GM19455 (cell line): ENCODE data around the gene HOXC13.

ENCODE experiments used
- ATAC-seq: cut with Tn5 transposase; IDR thresholded peaks from one replicate; pipeline ENCODE4 v1.9.1; 2021; ENCODE audit not compliant: unreplicated experiment

HOXC13 gene

DNA sequence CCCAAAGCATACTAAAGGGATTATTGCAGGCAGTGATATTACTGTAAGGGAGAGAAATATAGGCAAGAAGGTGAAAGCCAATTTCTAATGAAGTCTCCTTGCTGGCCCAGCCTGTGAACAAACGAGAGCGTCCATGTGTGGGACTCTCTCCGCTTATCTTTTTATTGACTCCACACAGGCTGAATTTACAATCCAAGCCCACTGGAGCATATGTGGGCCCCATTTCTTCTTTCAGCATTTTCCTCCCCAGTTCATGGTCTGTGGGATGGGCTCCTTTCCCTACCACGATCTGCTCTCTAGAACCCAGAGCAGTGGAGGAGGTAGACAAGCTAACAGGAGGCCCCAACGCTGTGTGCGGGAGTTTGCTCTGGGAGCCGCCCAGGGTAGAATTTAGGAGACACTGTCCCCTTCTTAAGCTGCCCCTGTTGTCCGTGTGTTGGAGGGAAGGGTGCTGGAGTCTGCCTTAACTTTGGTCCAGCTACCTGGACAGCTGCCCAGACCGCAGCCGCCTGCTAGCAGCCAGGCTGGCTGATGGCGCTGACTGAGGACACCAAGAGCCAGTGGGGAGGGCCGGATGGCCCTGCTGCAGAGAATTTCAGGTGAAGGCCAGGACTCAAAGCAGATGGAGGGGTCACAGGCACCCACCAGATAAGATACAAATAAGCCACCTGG is 31.1 kb downstream of the HOXC13 start:
- no peak for ATAC-seq

DNA sequence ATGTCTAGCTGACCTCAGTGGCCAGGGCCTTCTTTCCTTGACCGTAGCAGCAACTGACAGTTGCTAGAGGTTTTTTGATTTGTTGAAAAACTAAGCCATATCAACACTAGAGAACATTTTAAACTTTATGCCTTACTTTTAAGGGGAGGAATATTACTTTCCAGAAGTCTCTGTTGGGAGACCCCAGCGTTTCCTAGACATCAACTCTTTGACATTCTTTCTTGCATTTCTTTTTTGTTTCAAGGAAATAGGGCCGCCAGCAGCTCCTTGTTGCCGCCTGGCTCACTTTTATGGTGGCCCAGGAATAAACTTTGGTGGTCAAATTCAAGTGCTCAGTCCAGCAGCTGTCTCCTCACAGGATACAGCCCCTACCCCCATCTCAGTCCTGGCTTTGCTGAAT is 31.8 kb downstream of the HOXC13 start:
- ATAC-seq: no peak

DNA sequence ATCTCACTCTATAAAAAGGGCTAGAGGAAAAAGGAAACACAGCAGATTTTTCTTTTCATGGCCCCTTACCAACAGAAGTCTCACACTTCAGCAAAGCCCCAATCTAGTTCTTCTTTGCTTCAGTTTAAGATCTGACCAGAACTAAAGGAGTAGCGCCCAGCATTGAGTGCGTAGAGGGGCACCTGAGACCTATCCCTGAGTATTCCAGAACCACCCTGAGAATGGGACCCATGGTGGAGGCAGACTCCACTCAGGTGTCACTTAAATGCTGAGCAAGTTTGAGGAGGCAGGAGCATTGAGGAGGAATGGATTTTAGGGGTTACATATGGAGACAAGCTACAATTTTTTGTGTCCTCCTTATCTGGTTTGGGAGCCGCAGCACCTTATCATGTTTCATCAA is 32.5 kb downstream of the HOXC13 start:
- ATAC-seq: no peak

DNA sequence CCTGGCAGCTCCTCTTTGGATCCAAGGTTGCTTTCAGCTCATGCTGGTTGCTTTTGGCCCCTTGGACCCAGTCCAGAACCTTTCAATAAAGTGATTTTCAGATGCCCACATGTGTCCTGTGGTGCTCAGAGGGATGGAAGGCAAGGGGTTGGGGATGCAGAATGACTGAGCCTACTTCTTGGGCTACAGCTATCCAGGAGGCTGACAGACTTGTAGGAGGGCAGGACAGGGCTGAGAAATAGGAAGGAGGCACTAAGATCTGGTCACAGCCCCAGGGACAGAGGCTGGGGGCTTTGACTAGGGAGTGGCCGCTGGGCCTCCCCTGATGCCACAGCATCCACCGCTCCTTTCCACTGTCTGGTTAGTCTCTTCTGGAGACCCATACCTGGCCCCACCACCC is 33.1 kb downstream of the HOXC13 start:
- no peak for ATAC-seq

DNA sequence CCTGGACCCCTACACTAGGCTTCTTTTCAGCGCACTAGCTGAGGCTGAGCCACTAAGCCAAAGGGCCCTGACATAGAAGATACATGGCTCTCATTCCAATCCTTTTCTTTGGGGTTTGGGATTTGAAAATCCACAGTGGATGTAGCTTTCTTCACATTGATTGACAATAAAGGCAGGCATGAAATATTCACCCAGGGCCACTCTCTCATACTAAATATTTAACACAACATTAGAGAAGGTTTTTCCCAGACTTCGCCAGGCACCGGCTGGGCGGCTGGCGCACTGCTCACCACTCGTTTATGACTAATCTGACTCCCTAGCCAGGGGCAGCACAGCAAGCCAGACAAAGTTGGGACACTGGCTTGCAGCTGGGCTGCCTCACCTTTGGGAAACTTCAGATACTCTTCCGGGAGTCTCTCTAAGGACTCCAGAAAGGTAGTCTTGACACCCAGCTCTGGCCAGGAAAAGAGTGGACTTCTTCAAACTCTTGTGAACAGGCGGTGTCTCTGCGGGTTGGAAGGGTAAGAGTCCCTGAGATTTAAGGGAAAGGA is 33.6 kb downstream of the HOXC13 start:
- no peak for ATAC-seq

DNA sequence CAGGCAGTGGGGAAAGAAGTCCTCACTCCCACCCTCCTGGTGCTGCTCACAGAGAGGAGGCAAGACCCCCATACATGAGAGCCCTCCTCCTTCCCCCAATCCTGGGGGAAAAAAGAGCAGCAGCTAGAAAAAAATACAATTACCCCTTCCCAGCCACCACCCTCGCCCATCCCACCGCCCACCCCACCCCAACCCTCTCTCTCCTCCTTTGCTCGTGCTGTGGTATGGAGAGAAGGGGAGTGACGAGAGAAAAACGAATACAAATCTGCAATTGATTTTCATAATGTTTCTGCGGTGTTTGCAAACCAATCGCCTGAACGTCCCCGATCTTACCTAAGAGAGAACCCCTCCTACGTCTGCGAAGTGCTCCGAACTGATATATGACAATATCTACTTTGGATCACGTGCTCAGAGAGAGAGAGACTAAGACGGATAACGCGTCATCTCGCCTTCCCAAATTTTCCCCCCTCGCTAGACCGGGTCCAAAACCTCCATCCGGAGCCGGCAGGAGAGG is 34.1 kb downstream of the HOXC13 start, which contains the start of gene HOXC11:
Gene HOXC11, plus strand, starts transcription at position 405 of the 514 bp plus-strand sequence. CDS start 116 bp downstream, outside the sequence.
- ATAC-seq: no peak

DNA sequence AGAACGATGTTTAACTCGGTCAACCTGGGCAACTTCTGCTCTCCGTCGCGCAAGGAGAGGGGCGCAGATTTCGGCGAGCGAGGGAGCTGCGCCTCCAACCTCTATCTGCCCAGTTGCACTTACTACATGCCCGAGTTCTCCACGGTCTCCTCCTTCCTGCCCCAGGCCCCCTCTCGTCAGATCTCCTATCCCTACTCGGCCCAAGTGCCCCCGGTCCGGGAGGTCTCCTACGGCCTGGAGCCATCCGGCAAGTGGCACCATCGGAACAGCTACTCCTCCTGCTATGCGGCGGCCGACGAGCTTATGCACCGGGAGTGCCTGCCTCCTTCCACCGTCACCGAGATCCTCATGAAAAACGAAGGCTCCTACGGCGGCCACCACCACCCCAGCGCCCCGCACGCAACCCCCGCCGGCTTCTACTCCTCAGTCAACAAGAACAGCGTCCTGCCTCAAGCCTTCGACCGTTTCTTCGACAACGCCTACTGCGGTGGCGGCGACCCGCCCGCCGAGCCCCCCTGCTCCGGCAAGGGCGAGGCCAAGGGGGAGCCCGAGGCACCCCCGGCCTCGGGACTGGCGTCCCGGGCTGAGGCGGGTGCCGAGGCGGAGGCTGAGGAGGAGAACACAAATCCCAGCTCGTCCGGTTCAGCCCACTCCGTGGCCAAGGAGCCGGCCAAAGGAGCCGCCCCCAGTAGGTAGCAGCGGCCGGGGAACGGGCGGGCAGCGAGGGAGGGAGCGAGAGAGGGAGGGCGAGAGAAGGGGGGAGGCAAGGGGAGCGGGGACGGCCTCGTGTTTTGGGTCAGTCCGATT is 34.8 kb downstream of the HOXC13 start:
- ATAC-seq: no peak

DNA sequence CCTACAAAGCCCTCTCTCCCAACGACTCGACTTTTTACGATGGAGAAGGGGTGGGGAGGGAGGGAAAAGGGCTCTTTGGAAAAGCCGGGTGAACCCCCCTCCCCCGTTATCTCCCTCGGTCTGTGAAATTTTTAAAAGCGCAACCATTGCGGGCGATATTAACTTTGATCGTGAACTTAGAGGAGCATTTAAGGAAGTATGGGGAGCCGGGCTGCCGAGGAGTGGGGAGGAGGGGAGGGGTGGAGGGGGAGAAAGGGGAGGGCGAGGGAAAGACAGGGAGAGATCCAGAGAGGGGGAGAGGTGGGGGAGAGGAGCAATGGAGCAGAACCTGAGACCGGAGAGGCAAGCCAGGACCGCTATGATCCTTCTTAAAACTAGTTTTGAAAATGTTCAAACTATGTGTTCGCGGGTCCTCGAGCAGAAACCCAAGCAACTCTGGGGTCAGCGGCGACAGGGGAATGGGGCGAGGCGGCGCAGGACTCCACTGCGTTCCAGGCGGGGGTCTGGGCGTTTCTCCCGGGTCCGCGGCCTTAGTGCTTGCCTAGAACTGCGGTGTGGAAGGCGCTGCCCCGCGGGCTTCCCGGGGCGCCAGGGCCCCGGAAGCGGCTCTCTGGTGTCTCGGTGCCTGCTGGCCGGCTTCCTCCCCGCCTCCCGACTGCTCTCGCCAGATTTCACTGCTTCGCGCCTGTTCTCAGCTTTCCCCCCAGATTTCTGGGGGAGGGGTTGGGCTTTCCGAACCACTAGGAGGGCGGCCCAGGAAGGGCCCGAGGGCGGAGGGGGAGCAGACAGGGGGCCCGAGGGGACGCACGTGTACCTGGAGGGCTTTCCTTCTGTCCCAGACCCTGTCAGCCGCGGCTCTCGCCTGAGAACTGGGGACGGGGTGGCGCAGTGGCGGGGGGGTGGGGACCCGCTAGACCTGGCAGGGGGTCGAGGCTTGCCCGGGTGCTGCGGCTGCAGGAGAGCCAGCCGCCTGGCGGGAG is 35.7 kb downstream of the HOXC13 start, which contains the start of gene HOTAIR:
Gene HOTAIR, minus strand, starts transcription at position 871 of the 980 bp plus-strand sequence.
- ATAC-seq: no peak

DNA sequence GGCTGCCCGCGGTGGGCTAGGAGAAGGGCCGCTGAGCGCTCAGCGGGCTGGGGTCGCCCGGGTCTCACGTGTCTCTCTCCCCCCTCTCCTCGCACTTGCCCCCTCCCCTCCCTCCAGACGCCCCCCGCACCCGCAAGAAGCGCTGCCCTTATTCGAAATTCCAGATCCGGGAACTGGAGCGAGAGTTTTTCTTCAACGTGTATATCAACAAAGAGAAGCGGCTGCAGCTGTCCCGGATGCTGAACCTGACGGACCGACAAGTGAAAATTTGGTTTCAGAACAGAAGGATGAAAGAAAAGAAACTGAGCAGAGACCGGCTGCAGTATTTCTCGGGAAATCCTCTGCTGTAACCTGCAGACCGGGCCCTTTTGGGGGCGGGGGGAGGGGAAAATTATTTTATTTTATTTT is 36.4 kb downstream of the HOXC13 start:
- no peak for ATAC-seq

DNA sequence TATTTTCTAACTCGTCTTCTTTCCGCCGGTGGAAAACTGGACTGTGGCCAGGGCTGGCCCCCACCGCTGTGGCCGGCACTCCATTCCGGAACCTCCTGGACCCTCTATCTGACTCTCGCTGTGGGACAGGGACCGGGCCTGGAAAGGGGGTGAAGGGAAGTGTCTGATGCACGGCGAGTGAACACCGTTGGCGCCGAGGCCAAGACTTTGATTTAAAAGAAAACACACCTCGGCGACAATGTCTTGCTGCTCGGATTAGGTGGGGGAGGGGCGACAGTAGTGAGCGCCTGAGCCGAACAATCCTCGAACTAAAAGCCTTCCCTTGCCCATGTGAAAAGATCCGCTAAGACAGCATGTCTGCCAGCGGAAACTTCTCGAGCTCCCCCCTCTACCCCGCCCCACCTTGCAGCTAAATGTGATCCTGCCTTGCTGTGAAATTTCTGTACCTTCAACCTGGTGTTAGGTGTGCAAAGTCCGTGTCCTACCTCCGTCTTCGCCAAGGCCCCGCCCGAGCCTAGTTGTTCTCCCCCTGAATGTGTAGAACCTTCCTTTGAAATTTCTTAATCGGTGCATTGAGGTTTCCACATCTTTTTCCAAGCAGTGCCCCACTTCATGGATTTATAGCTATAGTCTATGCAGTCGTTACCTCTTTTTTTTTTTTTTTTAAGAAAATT is 37.0 kb downstream of the HOXC13 start:
- no peak for ATAC-seq

DNA sequence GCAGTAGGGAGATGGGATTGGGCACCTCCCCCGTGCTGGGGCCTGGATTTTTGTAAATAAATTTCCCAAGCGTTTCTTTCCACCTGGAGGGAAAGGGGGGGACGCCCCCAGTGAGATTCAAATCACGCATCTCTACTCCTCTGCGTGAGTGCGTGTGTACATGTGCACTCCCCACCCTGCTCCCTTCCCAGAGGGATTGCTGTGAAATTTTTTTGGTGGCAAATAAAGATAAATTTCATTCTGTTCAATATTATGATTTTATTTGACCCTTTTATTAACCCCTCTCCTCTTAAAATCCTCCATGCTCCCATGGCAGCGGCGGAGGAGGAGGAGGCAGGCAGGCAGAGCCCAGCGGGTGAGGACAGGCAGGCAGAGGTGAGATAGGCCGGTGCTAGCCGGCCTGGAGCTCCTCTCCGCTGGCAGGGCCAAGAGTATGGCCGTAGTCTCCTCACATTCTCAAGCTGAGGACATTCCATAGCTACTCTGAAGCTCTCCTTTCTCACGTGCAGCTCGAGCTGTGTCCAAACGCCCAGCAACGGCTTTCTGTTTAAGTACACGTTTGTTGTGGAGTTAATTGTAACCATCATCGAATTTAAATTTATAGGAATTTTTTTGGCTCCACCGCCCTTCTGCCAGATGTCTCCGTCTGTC is 37.7 kb downstream of the HOXC13 start:
- ATAC-seq: no peak

DNA sequence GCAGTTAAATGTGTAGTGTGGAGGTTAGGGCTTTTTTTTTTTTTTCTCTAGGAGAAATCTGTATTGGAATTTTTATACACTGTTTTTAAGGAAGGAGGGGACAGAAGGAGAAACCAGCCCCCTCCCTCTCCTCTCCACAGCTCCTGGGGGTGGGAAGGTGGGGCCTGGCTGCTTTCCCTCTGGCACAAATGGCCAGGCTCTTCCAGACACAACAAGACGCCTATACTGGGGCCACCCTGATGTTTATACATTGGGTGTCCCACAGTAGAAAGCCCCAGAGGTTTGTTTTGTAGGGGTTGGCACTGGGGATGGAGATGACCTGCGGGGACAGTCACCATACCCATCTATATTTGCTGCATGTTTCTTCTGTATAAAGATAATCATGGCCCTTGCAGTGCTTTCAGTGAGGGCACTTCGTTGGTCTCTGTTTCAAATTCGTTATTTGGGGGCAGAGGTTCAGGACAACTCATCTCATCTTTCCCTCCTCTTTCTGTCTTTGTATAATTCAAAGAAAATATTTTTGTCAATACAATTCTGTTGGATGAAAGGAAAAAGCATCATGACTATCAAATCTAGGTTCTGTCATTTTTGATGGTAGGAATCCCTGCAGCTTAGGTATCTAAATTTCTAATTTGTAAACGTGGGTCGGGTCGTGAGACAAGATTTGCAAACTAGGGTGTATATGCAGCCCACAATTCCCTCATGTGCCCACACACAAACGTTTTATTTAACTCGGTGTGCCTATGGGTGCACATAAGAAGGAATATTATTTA is 38.4 kb downstream of the HOXC13 start:
- no peak for ATAC-seq

DNA sequence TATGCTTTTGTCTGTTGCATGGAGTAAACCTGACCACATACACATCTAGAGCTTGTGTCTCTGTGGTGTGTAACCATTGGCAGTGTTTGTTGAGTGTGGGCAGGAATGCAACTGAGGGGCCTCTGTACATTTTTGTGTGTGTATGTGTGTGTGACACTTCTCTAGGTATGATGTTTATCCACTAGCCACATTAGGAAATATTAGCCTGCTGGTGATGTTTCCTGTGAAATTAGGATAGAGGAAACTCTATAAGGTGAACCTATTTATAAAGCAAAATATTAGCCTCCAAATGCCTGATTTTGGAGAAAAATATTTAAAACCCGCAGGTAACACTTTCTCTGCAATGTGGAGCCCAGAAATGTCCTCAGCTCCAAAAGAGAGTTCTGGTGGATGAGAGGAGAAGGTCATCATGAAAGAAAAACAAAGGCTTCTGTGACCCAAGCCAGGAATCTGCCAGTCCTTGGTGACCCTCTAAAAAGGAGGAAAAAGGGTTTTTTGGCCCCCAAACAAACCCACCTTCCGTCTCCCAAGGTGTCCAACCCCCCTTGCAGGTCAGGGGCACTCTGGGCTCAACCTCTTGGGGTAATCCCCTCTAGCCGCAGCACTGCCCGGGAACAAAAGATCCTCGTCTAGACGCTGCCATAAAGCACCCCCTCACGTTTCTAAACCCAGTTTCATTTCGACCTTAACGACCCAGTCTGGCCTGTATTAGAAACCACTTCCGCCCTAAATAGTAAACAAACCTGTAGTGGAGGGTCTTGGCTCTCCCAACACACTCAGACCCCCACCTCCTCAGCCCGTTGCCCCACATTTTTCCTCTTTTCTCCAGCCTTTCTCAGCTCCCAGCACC is 39.2 kb downstream of the HOXC13 start:
- no peak for ATAC-seq

DNA sequence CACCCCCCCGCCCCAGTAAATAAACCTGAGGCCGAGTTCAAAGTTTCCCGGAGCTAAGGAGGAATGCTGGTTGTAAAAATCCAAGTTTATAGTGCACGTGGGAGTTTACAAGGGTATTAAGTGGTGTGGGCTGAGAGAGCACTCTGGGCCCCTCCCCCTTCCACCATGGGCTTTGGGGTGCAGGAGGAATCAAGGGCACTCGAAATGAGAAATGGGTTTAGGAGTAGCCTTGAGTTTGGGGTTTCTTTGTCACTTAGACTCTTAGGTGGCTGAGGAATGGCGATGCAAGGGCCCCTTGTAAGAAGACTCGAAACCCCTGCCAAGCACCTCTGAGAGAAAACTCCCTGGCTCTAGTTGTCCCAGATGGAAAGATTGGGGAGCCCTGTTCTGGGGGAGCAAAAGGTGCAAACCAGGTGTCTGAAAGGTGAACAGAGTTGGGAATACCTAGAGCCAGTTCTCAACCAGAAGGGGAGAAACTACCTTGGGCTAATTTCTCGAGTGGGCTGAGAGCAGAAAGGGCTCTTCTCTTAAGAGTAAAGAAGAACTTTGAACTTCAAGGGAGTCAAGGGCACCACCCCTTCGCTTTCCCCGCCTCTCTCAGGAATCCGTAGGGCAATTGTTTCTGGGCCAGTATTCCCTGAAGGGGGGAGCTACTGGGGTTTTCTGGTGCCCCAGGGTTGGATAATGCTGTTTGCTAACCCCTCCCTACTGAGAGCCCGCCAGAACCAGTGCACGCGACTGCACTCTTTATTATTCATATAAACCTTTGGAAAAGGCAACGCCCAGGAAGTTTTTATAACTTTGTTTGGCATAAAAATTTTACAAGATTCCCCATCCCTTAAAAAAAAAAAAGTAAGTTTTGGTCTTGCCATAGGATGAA is 40.1 kb downstream of the HOXC13 start:
- ATAC-seq: no peak

DNA sequence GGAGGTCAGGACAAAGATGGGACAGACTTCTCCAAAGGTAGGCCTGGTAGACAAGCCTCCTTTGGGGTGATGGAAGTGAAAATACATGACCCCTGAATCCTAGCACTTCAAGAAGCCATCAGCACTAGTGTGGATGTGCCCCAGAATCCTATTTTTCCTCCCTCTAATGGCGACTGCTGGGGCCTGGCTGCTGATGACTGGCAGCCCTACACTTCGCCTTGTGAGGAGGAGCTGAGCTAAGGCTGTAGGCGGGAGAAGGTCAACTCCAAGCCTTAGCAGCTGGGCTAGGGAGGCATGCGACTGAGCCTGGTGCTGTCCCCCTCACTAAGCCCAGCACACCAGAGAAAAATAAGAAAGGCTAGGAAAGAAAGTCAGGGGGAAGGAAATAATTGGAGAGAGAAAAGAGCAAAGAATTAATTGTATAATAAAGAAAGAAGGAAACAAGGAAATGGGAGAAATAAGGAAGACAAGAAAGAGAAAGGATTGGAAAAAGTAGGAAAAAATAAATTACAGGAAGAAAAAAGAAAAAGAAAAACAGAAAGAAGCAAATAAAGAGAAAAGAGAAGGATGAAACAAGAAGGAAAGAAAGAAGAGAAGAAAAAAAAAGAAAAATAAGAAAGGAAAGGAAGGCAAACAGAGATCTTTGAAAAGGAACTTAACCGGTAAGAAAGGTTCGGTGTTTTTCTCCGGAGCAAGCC is 41.6 kb downstream of the HOXC13 start:
- ATAC-seq: no peak

DNA sequence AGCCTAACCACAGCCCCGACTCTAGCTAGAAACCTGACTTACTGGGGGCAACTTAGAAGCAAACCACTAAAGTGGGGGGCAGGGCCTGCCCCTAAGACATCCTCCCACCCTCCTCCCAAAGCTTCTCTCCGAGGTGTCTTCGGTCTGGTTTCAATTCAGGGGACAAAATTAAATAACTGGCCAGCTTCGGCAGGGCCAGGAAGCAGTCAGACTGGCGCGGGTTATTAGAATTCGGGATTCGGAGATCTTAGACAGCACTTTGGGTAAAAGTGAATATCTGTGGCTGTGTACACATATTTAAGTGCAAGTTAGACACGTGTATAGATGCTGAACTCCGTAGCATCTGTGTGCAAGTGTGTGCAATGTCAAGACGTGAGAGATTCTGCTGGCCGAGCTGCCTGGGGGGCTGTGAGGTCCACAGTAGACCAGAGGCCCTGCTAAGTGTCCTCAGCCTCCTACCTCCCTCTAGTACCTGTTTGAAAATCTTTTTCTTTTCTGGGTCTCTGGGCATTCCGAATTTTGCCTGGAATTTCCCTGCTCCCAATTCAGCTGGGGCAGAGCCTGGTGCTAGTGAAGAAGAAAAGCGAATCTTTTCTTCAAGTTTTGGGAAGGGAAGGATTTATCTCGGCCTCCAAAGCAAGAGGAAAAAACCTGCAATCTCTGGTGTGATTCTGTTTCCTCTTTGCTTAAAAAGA is 42.3 kb downstream of the HOXC13 start:
- no peak for ATAC-seq
